Measurements from ENCODE around the gene GASK1A. TPM values are rescaled to one million over a fixed set of nuclear protein-coding genes. Genes with fewer than 3 reads are reported as not detected.

The GASK1A gene
- total RNA-seq, 1 experiment from 2014 or later, result 0.18 TPM

Other genes with a start within 250 kb of the GASK1A start
- gene CCDC13, start 206.1 kb upstream of the GASK1A start, total RNA-seq (2014; rRNA removed; shearing (Covaris generic)), result not detected in 2 replicates
- 22.5 and 32.2 TPM in 2 replicates for gene HIGD1A, start 174.8 kb upstream of the GASK1A start, total RNA-seq (2014; rRNA removed; shearing (Covaris generic))
- 0.18 TPM in 1 of 2 replicates, not detected in the other for gene ACKR2, start 169.9 kb upstream of the GASK1A start, total RNA-seq (2014; rRNA removed; shearing (Covaris generic))
- gene CYP8B1, start 103.4 kb upstream of the GASK1A start, total RNA-seq (2014; rRNA removed; shearing (Covaris generic)), result not detected in 2 replicates
- not detected in 2 replicates for gene ZNF662, start 73.2 kb upstream of the GASK1A start, total RNA-seq (2014; rRNA removed; shearing (Covaris generic))
- 17.2 and 18.0 TPM in 2 replicates for gene POMGNT2, start 126.8 kb downstream of the GASK1A start, total RNA-seq (2014; rRNA removed; shearing (Covaris generic))

Data from HT-29 (cell line).